Transverse colon (tissue), 4 donors: ENCODE measurements around the gene TMED1. TPM values are rescaled to one million over a fixed set of nuclear protein-coding genes. Genes with fewer than 3 reads are reported as not detected.
"Not testable (repeated sequence)": the region's sequence is repeated elsewhere in the genome, so short reads cannot be mapped to it uniquely, and the experiment has no call there.

ENCODE experiments used
- DNase-seq: peaks from one replicate; pipeline ENCODE4 v3.0.0-alpha.2; 2019
- H3K27ac ChIP-seq, 4 donors: fragments of 200-600 bp; sonication (generic); 2 replicates each; pipeline ENCODE4 v1.5.1; 2016 to 2018; ENCODE audit warnings: inconsistent platforms in 4 of 4
- H3K27me3 ChIP-seq: fragments of 200-600 bp; sonication (generic); 2 replicates; pipeline ENCODE4 v1.5.1; 2017; ENCODE audit warnings: inconsistent platforms
- H3K36me3 ChIP-seq, 4 donors: fragments of 200-600 bp; sonication (generic); 2 replicates each; pipeline ENCODE4 v1.5.1; 2017 to 2019; ENCODE audit warnings: inconsistent platforms in 4 of 4
- H3K4me1 ChIP-seq, 4 donors: fragments of 200-600 bp; sonication (generic); 2 replicates each; pipeline ENCODE4 v1.5.1; 2017 to 2020; ENCODE audit warnings: inconsistent platforms in 4 of 4
- H3K4me3 ChIP-seq, 4 donors: fragments of 200-600 bp; sonication (generic); 1 replicate in 1 of 4; 2 replicates in 3 of 4; pipeline versions ENCODE4 v1.5.1 to v1.6.1; 2017 to 2019; ENCODE audit warnings: inconsistent platforms in 4 of 4
- H3K9me3 ChIP-seq, 2 donors: fragments of 200-600 bp; sonication (generic); 2 replicates each; pipeline ENCODE4 v1.5.1; 2017 to 2019; ENCODE audit warnings: inconsistent platforms in 2 of 2
- CTCF ChIP-seq, 5 experiments: fragments of 200-600 bp in 3 of 5; fragments of 450-650 bp in 2 of 5; sonication (generic) in 3 of 5; IDR thresholded peaks; 1 replicate in 2 of 5; 2 replicates in 3 of 5; pipeline ENCODE4 v1.5.1; 2016 to 2017; ENCODE audit warnings: antibody characterized with exemption in 5 of 5, inconsistent platforms in 3 of 5, mild to moderate bottlenecking in 2 of 5, moderate library complexity in 1 of 5
- EP300 ChIP-seq: sonication (generic); formaldehyde crosslinking; IDR thresholded peaks from one replicate; pipeline ENCODE4 v1.6.1; 2017; ENCODE audit warnings: antibody characterized with exemption, low read depth
- POLR2A ChIP-seq: fragments of 450-650 bp; IDR thresholded peaks from one replicate; pipeline ENCODE4 v1.6.1; 2016; ENCODE audit warnings: antibody characterized with exemption, mild to moderate bottlenecking, moderate library complexity
- POLR2AphosphoS5 ChIP-seq, 3 donors: sonication (generic); formaldehyde crosslinking; IDR thresholded peaks; one replicate each; pipeline ENCODE4 v1.6.1; 2016; ENCODE audit warnings: antibody characterized with exemption in 3 of 3
- WGBS, 2 donors: methylation state at CpG; one replicate each; pipeline ENCODE4 v1.1.5; 2018; ENCODE audit warnings: low coverage in 1 of 2; 5-methylcytosine and 5-hydroxymethylcytosine counted together
- in situ Hi-C, 4 donors: fragments of 200-750 bp; cut with MboI; loops; one replicate each; pipeline versions ENCODE4 v1.15.0 to v1.15.1; 2017; ENCODE audit warnings: low sequenced_read_pairs in 3 of 4, low pct_ligation_motif_present in 1 of 4, low pct_unique_long_range_greater_than_20kb in 1 of 4
- intact Hi-C: fragments of 100-400 bp; cut with DNase I; formaldehyde crosslinking; loops from one replicate; pipeline ENCODE4 v1.15.1; 2023; ENCODE audit warnings: low total_unique reads
- total RNA-seq, 4 donors: library from RNA; depleted of rRNA; stranded (reverse); fragments of >200 nt; gene quantifications; one replicate each; pipeline ENCODE4 v1.1.0, GENCODE V29; 2016

The TMED1 gene
- total RNA-seq, 4 donors from 2014 or later, result 2.8 to 40.4 (median 24.4) TPM

- no peaks in the 10 kb centered on the region for H3K27me3 ChIP-seq
- 61% methylated on average over 7 of the region's 7 CpGs; no CpG with 5 or more reads in 1 of the 2 donors for WGBS, 2 donors
Measured at GRCh38 chr19:10861103-10861651, 25.2 kb upstream of the TMED1 start.

GRCh38 chr19:10858204-10858828 lies 22.3 kb upstream of the TMED1 start:
- no peaks in the 10 kb centered on the region for H3K9me3 ChIP-seq
- no peaks in the 10 kb centered on the region for H3K4me1 ChIP-seq
- H3K36me3 ChIP-seq, result no peaks in the 10 kb centered on the region
- WGBS, 2 donors, result 40 to 46% methylated on average over 3 to 4 of the region's 4 CpGs
- intact Hi-C loops, result no loop called here
- no peak for DNase-seq
- TF ChIP-seq POLR2AphosphoS5 (IDR thresholded peaks at IDR 0.05) (no peak), CTCF (IDR thresholded peaks at IDR 0.05) (peak; percentile 39 to 47 (median 44)), EP300 (no peak), POLR2A (no peak)
- no peak overlapping the region for H3K27ac ChIP-seq
- in situ Hi-C loops, result loop anchor here in 3 of 4 donors (10.0 to 25.0 kb wide), 2 partner anchors 144 to 146 kb away; partner anchors contain the start of genes DNM2 (in 3 of the 3) and QTRT1 (in 2 of the 3)
- no peak overlapping the region for H3K4me3 ChIP-seq
- no peaks in the 10 kb centered on the region for H3K27me3 ChIP-seq

More at GRCh38 chr19:10861103-10861651, 25.2 kb upstream of the TMED1 start:
- Histone ChIP-seq H3K27ac (no peak overlapping the region), H3K9me3 (no peaks in the 10 kb centered on the region), H3K4me3 (no peak overlapping the region), H3K36me3 (no peaks in the 10 kb centered on the region), H3K4me1 (peaks cover 0 to 9% (median 6%) of the 10 kb centered on the region in 4 donors)
- TF ChIP-seq EP300 (no peak), CTCF (IDR thresholded peaks at IDR 0.05) (peak; percentile 30 to 43 (median 38)), POLR2A (no peak), POLR2AphosphoS5 (IDR thresholded peaks at IDR 0.05) (no peak)
- peak; percentile 45 for DNase-seq
- intact Hi-C loops, result no loop called here
- in situ Hi-C loops, result loop anchor here in 2 of 4 donors (25.0 kb wide), 1 partner anchor 149 kb away; the partner anchor contains the start of genes DNM2 (in 2 of the 2) and QTRT1 (in 2 of the 2)

- in situ Hi-C loops, result loop anchor here in 3 of 4 donors (10.0 to 25.0 kb wide), 2 partner anchors 142 to 145 kb away; partner anchors contain the start of genes DNM2 (in 3 of the 3) and QTRT1 (in 2 of the 3)
- WGBS, 2 donors, result 94 to 100% methylated on average over 1 of the region's 1 CpG
- DNase-seq, H3K27ac ChIP-seq, intact Hi-C loops, H3K9me3 ChIP-seq, H3K4me3 ChIP-seq, H3K36me3 ChIP-seq, H3K4me1 ChIP-seq, H3K27me3 ChIP-seq: not testable (repeated sequence)
Measured at GRCh38 chr19:10856899-10857298, 20.9 kb upstream of the TMED1 start.

- TF ChIP-seq EP300 (no peak), CTCF (IDR thresholded peaks at IDR 0.05) (peak; percentile 42 to 56 (median 48))
- Histone ChIP-seq H3K27ac (no peak overlapping the region), H3K4me3 (no peak overlapping the region), H3K36me3 (no peaks in the 10 kb centered on the region), H3K9me3 (no peaks in the 10 kb centered on the region), H3K27me3 (no peaks in the 10 kb centered on the region), H3K4me1 (no peaks in the 10 kb centered on the region)
- in situ Hi-C loops, result loop anchor here in 3 of 4 donors (10.0 to 25.0 kb wide), 2 partner anchors 141 to 144 kb away; partner anchors contain the start of genes DNM2 (in 3 of the 3) and QTRT1 (in 2 of the 3)
- intact Hi-C loops, result no loop called here
- no peak for DNase-seq
- 33 to 64% methylated on average over 3 to 5 of the region's 5 CpGs for WGBS, 2 donors
Measured at GRCh38 chr19:10855879-10856522, 20.0 kb upstream of the TMED1 start.
